ENCODE data around the gene RHEBL1.
A peak's percentile ranks its signal among the peaks of the same experiment; 100 is the strongest.

RHEBL1 gene

GRCh38 chr12:49069507-49070346 lies at the start of gene RHEBL1:
Gene RHEBL1 (minus strand): TSS chr12:49069979. CDS start chr12:49069785, 194 bp downstream.
- peak; percentile 96 for DNase-seq (ENCODE audit: low read depth, low spot score)

GRCh38 chr12:49111206-49111605 lies 41.4 kb upstream of the RHEBL1 start:
- DNase-seq (ENCODE audit: low read depth, low spot score), result no peak

GRCh38 chr12:49110464-49111155 lies 40.8 kb upstream of the RHEBL1 start, which contains the start of gene LMBR1L:
Gene LMBR1L (minus strand): TSS chr12:49110847. CDS start chr12:49110555, 292 bp downstream.
- peak; percentile 95 for DNase-seq (ENCODE audit: low read depth, low spot score)

GRCh38 chr12:49109641-49110463 lies 40.1 kb upstream of the RHEBL1 start:
- DNase-seq (ENCODE audit: low read depth, low spot score), result no peak

GRCh38 chr12:49108958-49109404 lies 39.2 kb upstream of the RHEBL1 start:
- DNase-seq (ENCODE audit: low read depth, low spot score), result no peak

GRCh38 chr12:49105504-49106084 lies 35.8 kb upstream of the RHEBL1 start:
- DNase-seq (ENCODE audit: low read depth, low spot score), result no peak

- DNase-seq (ENCODE audit: low read depth, low spot score), result no peak
Measured at GRCh38 chr12:49104822-49105221, 35.0 kb upstream of the RHEBL1 start.

- DNase-seq (ENCODE audit: low read depth, low spot score), result no peak
Measured at GRCh38 chr12:49100380-49100779, 30.6 kb upstream of the RHEBL1 start.

GRCh38 chr12:49098703-49099102 lies 28.9 kb upstream of the RHEBL1 start:
- DNase-seq (ENCODE audit: low read depth, low spot score), result no peak

- DNase-seq (ENCODE audit: low read depth, low spot score), result peak; percentile 47
Measured at GRCh38 chr12:49098035-49098451, 28.3 kb upstream of the RHEBL1 start.

GRCh38 chr12:49097381-49097780 lies 27.6 kb upstream of the RHEBL1 start:
- no peak for DNase-seq (ENCODE audit: low read depth, low spot score)

- no peak for DNase-seq (ENCODE audit: low read depth, low spot score)
Measured at GRCh38 chr12:49094975-49095365, 25.2 kb upstream of the RHEBL1 start.

GRCh38 chr12:49094160-49094974 lies 24.6 kb upstream of the RHEBL1 start, which contains the start of gene DHH:
Gene DHH (minus strand): TSS chr12:49094801. CDS start chr12:49094512, 289 bp downstream.
- DNase-seq (ENCODE audit: low read depth, low spot score), result no peak

- DNase-seq (ENCODE audit: low read depth, low spot score), result no peak
Measured at GRCh38 chr12:49093792-49094159, 24.0 kb upstream of the RHEBL1 start.

- no peak for DNase-seq (ENCODE audit: low read depth, low spot score)
Measured at GRCh38 chr12:49092816-49093406, 23.1 kb upstream of the RHEBL1 start.

- peak; percentile 28 for DNase-seq (ENCODE audit: low read depth, low spot score)
Measured at GRCh38 chr12:49092086-49092815, 22.5 kb upstream of the RHEBL1 start.

- no peak for DNase-seq (ENCODE audit: low read depth, low spot score)
Measured at GRCh38 chr12:49091836-49092085, 22.0 kb upstream of the RHEBL1 start.

- DNase-seq (ENCODE audit: low read depth, low spot score), result no peak
Measured at GRCh38 chr12:49091056-49091835, 21.5 kb upstream of the RHEBL1 start.

All from activated CD4-positive, CD25-positive, alpha-beta regulatory T cell treated with anti-CD3 and anti-CD28 coated beads, Interleukin-2, amount 50 U/mL, for 16 hours (primary cell).